Natural killer cell (primary cell): ENCODE data around the gene USP2. TPM values are rescaled to one million over a fixed set of nuclear protein-coding genes. Genes with fewer than 3 reads are reported as not detected.

Experiments used
- ATAC-seq, 3 donors: fragments of 150-1000 bp in 2 of 3; fragments of 200-7000 bp in 1 of 3; cut with Tn5 transposase; 1 replicate in 1 of 3; 2 replicates in 2 of 3; pipeline ENCODE4 v1.10.0; 2021; ENCODE audit warnings: mild to moderate bottlenecking in 2 of 3, moderate library complexity in 2 of 3
- DNase-seq, 2 donors: peaks; one replicate each; pipeline versions ENCODE4 v3.0.0 to v3.0.0-alpha.2; 2013 to 2021; ENCODE audit warnings: mixed read lengths in 1 of 2
- H3K27ac ChIP-seq: one replicate; pipeline ENCODE4 v1.5.1; 2013; ENCODE audit warnings: mild to moderate bottlenecking, low read length
- H3K27me3 ChIP-seq: one replicate; pipeline ENCODE4 v1.6.1; 2013; ENCODE audit warnings: low read length; ENCODE audit not compliant: control insufficient read depth, insufficient read depth
- H3K36me3 ChIP-seq: one replicate; pipeline ENCODE4 v1.6.1; 2013; ENCODE audit warnings: low read length; ENCODE audit not compliant: control insufficient read depth, insufficient read depth
- H3K4me1 ChIP-seq: one replicate; pipeline ENCODE4 v1.6.1; 2013; ENCODE audit warnings: low read length; ENCODE audit not compliant: control insufficient read depth, insufficient read depth
- H3K4me3 ChIP-seq: one replicate; pipeline ENCODE4 v1.5.1; 2013; ENCODE audit warnings: low read length
- H3K9me3 ChIP-seq: one replicate; pipeline ENCODE4 v1.6.1; 2013; ENCODE audit warnings: low read length; ENCODE audit not compliant: control insufficient read depth, insufficient read depth
- H3K27ac Mint-ChIP-seq, 2 donors: one replicate each; pipeline ENCODE4 v1.8.0; 2022; ENCODE audit warnings: mild to moderate bottlenecking in 2 of 2, mixed read lengths in 2 of 2, moderate library complexity in 1 of 2
- H3K27me3 Mint-ChIP-seq, 2 donors: one replicate each; pipeline ENCODE4 v1.8.0; 2022; ENCODE audit warnings: low read depth in 2 of 2, mixed read lengths in 2 of 2
- H3K36me3 Mint-ChIP-seq: one replicate; pipeline ENCODE4 v1.8.0; 2022; ENCODE audit warnings: mixed read lengths
- H3K4me1 Mint-ChIP-seq, 2 donors: one replicate each; pipeline ENCODE4 v1.8.0; 2022; ENCODE audit warnings: mixed read lengths in 2 of 2
- H3K4me3 Mint-ChIP-seq: one replicate; pipeline ENCODE4 v1.8.0; 2022; ENCODE audit warnings: mild to moderate bottlenecking, moderate library complexity, mixed read lengths
- H3K9me3 Mint-ChIP-seq, 2 donors: one replicate each; pipeline ENCODE4 v1.8.0; 2022; ENCODE audit warnings: mixed read lengths in 2 of 2
- WGBS: methylation state at CpG from one replicate; pipeline ENCODE4 v1.1.7; 2013; ENCODE audit warnings: missing lambda C conversion rate; ENCODE audit not compliant: insufficient coverage; 5-methylcytosine and 5-hydroxymethylcytosine counted together
- intact Hi-C: fragments of 100-400 bp; cut with micrococcal nuclease; formaldehyde crosslinking; loops from one replicate; pipeline ENCODE4 v1.14.2; 2022
- total RNA-seq, 4 donors: library from RNA; stranded (reverse); fragments of 120-200 nt in 1 of 4; gene quantifications; one replicate each; pipeline versions ENCODE4 v1.2.3 to v1.2.4, GENCODE V29; 2013 to 2022
- TF ChIP-seq, protein P1 (sequence below): fragments of 200-600 bp; IDR thresholded peaks from one replicate; pipeline ENCODE4 v1.8.0; 2022; ENCODE audit warnings: antibody characterized with exemption

Gene USP2
- total RNA-seq, 3 donors from 2014 or later (not counting 1 experiment from before 2014, with no cell fraction given), result 0.50 to 3.9 TPM; not detected in 1

DNA sequence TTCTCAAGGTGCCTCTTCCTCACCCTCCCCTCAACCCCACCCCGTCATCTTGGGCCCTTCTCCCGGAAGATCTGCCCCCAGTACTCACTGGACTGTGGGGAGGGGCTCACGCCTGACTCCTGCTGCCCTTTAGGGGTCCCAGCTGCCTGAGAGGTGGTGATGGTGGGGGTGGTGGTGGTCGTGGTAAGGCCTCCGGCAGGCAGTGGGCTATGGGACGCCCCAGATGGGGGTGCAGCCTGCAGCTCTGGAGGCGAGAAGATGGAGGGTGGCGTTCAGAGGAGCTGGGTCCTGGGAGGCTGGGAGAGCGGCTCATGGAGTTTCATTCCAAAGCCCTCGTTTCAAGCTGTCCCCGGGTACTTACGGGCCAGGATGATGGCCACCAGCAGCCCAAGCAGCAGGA lies 35.8 kb downstream of the USP2 start:
- TF ChIP-seq, protein P1, sequence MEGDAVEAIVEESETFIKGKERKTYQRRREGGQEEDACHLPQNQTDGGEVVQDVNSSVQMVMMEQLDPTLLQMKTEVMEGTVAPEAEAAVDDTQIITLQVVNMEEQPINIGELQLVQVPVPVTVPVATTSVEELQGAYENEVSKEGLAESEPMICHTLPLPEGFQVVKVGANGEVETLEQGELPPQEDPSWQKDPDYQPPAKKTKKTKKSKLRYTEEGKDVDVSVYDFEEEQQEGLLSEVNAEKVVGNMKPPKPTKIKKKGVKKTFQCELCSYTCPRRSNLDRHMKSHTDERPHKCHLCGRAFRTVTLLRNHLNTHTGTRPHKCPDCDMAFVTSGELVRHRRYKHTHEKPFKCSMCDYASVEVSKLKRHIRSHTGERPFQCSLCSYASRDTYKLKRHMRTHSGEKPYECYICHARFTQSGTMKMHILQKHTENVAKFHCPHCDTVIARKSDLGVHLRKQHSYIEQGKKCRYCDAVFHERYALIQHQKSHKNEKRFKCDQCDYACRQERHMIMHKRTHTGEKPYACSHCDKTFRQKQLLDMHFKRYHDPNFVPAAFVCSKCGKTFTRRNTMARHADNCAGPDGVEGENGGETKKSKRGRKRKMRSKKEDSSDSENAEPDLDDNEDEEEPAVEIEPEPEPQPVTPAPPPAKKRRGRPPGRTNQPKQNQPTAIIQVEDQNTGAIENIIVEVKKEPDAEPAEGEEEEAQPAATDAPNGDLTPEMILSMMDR, result no peak
- no peak for ATAC-seq
- Histone ChIP-seq H3K27ac (no peak overlapping the region), H3K36me3 (no peaks in the 10 kb centered on the region), H3K4me1 (peaks cover 9% of the 10 kb centered on the region), H3K27me3 (peaks cover 9% of the 10 kb centered on the region), H3K9me3 (no peaks in the 10 kb centered on the region), H3K4me3 (no peak overlapping the region)
- intact Hi-C loops, result no loop called here
- Mint-ChIP-seq H3K27ac (no peak overlapping the region), H3K4me3 (no peak overlapping the region), H3K27me3 (peaks cover 32 to 33% of the 10 kb centered on the region in 2 donors), H3K4me1 (peaks cover 0 to 10% of the 10 kb centered on the region in 2 donors), H3K9me3 (no peaks in the 10 kb centered on the region), H3K36me3 (no peaks in the 10 kb centered on the region)
- DNase-seq, result no peak
- WGBS, result 80% methylated on average over 10 of the region's 12 CpGs

DNA sequence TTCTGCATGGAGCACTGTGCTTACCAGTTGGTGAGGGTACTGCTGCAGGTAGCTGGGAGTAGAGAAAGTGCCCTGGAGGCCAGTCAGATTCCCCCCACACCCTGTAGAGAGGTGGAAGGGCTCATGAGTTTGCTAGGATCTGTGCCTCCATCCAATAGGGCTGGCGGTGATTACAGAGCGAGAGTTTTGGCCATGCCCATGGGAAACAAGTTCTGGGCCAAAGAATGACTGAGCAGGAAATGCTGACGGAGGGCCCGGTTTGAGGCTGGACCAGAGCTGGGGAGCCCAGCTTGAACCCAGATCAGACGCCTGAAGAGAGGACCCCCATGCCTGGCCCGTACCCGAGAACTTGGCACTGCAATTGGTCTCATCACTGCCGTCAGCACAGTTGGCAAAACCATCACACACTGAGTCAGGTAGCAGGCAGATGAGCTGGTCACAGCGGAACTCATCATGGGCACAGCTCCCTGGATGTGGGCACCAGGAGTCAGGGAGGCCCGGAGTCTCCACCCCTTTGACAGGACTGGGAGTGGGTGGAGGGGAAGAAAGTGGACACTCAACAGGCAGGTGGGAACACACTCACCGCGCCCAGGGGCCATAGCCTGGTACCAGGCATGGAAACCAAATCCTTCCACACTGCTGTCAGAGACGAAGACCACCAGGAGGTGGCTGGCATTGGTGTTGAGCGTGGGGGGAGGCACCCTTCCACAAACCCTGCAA lies 37.0 kb downstream of the USP2 start:
- H3K4me1 Mint-ChIP-seq, result peaks cover 0 to 7% of the 10 kb centered on the region in 2 donors
- peaks cover 33 to 34% of the 10 kb centered on the region in 2 donors for H3K27me3 Mint-ChIP-seq
- peaks cover 18% of the 10 kb centered on the region for H3K4me1 ChIP-seq
- intact Hi-C loops, result no loop called here
- DNase-seq, result no peak
- H3K27me3 ChIP-seq, result peaks cover 14% of the 10 kb centered on the region
- no peaks in the 10 kb centered on the region for H3K36me3 ChIP-seq
- TF ChIP-seq, protein P1, result no peak
- no peak overlapping the region for H3K27ac Mint-ChIP-seq
- H3K36me3 Mint-ChIP-seq, result no peaks in the 10 kb centered on the region
- ATAC-seq, result no peak
- H3K4me3 Mint-ChIP-seq, result no peak overlapping the region
- H3K9me3 Mint-ChIP-seq, result no peaks in the 10 kb centered on the region
- H3K4me3 ChIP-seq, result no peak overlapping the region
- no peaks in the 10 kb centered on the region for H3K9me3 ChIP-seq
- no peak overlapping the region for H3K27ac ChIP-seq
- 74% methylated on average over 11 of the region's 14 CpGs for WGBS

DNA sequence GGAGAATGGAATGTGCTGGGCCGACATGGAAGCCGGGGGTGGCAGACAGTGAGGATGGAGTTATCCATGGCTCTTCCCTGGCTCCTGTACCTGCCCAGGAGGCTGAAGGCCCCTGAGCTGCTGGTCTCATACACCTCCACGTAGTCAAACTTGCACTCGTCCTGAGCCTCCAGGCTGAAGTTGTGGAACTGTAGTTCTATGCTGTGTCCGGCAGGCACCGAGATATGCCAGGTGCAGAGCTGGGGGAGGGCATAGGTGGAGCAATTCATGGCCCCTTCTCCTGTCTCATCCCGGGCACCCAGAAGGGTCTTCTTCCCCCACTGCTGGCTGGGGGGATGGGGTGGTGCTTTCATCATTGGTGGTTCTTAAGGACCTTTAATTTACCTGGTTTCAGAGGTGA lies 37.8 kb downstream of the USP2 start:
- DNase-seq, result no peak
- no peaks in the 10 kb centered on the region for H3K36me3 Mint-ChIP-seq

More for the DNA sequence above, 37.8 kb downstream of the USP2 start:
- no peak overlapping the region for H3K27ac ChIP-seq
- peaks cover 20% of the 10 kb centered on the region for H3K27me3 ChIP-seq
- no peak overlapping the region for H3K27ac Mint-ChIP-seq
- H3K4me3 ChIP-seq, result no peak overlapping the region
- TF ChIP-seq, protein P1, result no peak
- peaks cover 0 to 14% of the 10 kb centered on the region in 2 donors for H3K4me1 Mint-ChIP-seq
- no peaks in the 10 kb centered on the region for H3K36me3 ChIP-seq
- no peak overlapping the region for H3K4me3 Mint-ChIP-seq
- H3K4me1 ChIP-seq, result peaks cover 20% of the 10 kb centered on the region
- 94% methylated on average over 6 of the region's 7 CpGs for WGBS
- H3K27me3 Mint-ChIP-seq, result peaks cover 38 to 39% of the 10 kb centered on the region in 2 donors
- no peak for ATAC-seq
- intact Hi-C loops, result no loop called here
- H3K9me3 Mint-ChIP-seq, result no peaks in the 10 kb centered on the region
- H3K9me3 ChIP-seq, result no peaks in the 10 kb centered on the region
